GM12874 (cell line): Measurements from ENCODE around the gene IGSF21.

ENCODE experiments used
- CTCF ChIP-seq: IDR thresholded peaks from 2 replicates; pipeline ENCODE4 v1.5.1; 2011; ENCODE audit warnings: low read depth, mild to moderate bottlenecking, control low read depth, low read length, moderate library complexity; ENCODE audit not compliant: insufficient read depth

The IGSF21 gene

GRCh38 chr1:18398791-18399530 lies 291.4 kb downstream of the IGSF21 start:
- TF ChIP-seq CTCF: no peak

GRCh38 chr1:18400347-18401102 lies 292.9 kb downstream of the IGSF21 start:
- TF ChIP-seq CTCF: no peak

GRCh38 chr1:18401921-18402320 lies 294.3 kb downstream of the IGSF21 start:
- TF ChIP-seq CTCF: no peak

- TF ChIP-seq CTCF: no peak
Observed at GRCh38 chr1:18404460-18404859, 296.9 kb downstream of the IGSF21 start.

- no peak for TF ChIP-seq CTCF
Observed at GRCh38 chr1:18407166-18408045, 299.8 kb downstream of the IGSF21 start.

GRCh38 chr1:18408656-18409370 lies 301.2 kb downstream of the IGSF21 start:
- TF ChIP-seq CTCF: no peak
